ENCODE data around the gene TOM1L1. TPM values are rescaled to one million over a fixed set of nuclear protein-coding genes. Genes with fewer than 3 reads are reported as not detected.

Gene TOM1L1
- polyA plus RNA-seq, 1 donor from 2014 or later, result not detected

DNA sequence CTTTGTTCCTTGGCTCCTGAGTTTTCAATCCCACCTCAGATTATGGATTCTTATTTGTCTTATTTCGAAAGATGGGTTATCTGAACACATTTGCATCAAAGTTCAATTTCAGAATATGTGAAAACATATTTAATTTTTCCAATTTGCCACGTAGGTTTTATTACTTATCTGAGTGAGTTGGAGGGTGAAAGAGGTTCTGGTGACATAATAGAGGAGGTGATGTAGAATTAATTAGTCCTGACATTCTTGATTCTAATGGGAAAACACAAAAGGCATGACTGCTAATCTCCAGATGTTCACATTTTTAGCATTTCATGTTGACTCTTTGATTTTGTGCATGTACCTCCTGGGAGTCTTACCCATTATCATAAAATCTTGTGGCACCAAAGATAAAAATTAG lies 9.1 kb downstream of the TOM1L1 start:
- H3K27ac Mint-ChIP-seq, result no peak overlapping the region
- H3K4me3 Mint-ChIP-seq, result no peak overlapping the region
- no peaks in the 10 kb centered on the region for H3K4me1 Mint-ChIP-seq
- peaks cover 2% of the 10 kb centered on the region for H3K27me3 Mint-ChIP-seq
- no peaks in the 10 kb centered on the region for H3K36me3 Mint-ChIP-seq
- H3K9me3 Mint-ChIP-seq, result no peaks in the 10 kb centered on the region

DNA sequence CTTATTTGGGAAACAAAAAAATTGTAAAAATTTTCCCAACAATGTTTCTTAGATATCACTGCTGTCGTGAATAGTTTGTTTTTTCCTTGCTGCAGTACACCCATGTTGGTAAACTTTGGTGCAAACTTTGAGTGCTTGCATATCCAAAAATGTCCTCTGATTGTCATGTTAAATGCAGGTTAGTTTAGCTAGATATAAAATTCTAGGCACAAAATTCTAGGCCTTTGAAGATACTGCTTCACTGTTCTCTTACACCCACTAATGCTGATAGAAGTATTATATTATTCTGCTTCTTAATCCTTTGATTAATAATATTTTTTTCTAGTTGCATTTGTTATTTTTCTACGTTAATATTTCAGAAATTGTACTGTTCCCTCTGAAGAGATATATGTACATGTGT lies 16.1 kb downstream of the TOM1L1 start:
- Mint-ChIP-seq H3K36me3 (peaks cover 1% of the 10 kb centered on the region), H3K4me1 (no peaks in the 10 kb centered on the region), H3K4me3 (no peak overlapping the region), H3K9me3 (peaks cover 3 to 7% (median 4%) of the 10 kb centered on the region in 3 donors), H3K27ac (no peak overlapping the region), H3K27me3 (peaks cover 3% of the 10 kb centered on the region)

DNA sequence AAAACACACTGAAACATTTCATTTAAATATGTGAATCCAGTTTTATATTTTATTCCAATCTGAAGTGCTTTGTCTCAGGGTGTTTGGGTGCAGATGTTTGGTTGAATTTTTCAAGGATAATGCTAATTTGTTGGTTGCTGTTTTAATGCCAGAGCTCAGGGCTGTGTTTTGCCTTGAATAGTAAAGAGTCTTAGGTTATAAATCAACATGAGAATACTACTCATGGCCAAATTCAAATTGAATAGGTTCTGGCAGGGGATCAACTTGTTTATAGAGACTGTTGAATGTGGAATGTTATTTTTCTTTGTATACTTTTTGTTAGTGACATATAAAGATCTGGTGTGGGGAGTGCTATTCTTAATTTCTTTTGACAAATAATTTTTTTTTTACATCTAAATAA lies 18.8 kb downstream of the TOM1L1 start:
- H3K9me3 Mint-ChIP-seq, result peaks cover 3 to 7% (median 5%) of the 10 kb centered on the region in 3 donors
- H3K36me3 Mint-ChIP-seq, result peaks cover 1% of the 10 kb centered on the region
- H3K27me3 Mint-ChIP-seq, result peaks cover 1% of the 10 kb centered on the region
- no peaks in the 10 kb centered on the region for H3K4me1 Mint-ChIP-seq
- H3K27ac Mint-ChIP-seq, result no peak overlapping the region
- H3K4me3 Mint-ChIP-seq, result no peak overlapping the region

DNA sequence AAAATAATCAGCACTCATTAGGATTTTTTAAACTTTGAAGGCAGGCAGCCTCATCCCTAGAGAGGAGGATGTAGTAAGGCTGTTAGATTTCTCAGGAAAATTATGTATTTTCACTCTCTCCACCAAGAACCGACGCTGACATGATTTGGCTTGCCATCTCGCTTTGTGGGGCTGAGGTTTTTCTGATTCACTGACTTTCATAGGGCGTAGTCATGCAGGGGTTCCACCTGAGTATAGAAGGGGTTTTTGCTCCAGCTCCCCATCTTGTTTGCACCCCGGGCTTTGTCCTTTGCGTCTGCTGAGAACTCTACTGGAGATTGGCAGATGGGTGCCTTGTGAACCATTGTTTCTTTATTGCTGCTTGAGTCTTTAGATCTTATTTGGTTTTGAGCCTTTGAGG lies 20.2 kb downstream of the TOM1L1 start:
- no peaks in the 10 kb centered on the region for H3K4me1 Mint-ChIP-seq
- no peak overlapping the region for H3K27ac Mint-ChIP-seq
- H3K36me3 Mint-ChIP-seq, result peaks cover 1% of the 10 kb centered on the region
- H3K9me3 Mint-ChIP-seq, result peaks cover 3 to 5% (median 5%) of the 10 kb centered on the region in 3 donors
- H3K27me3 Mint-ChIP-seq, result peaks cover 4% of the 10 kb centered on the region
- no peak overlapping the region for H3K4me3 Mint-ChIP-seq

DNA sequence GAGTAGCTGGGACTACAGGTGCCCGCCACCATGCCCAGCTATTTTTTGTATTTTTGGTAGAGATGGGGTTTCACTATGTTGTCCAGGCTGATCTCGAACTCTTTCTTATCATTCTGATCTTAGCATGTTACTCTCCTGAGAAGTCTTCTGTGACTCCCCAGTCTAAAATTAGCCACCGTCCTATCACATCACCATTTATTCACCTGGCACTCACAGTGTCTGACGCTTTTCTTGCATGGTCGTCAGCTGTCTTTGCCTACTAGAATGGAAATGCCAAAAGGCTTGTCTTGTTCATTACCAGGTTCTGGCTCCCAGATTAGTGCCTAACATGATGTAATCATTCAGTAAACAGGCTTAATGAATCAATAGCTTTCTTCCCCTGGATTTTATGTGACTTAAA lies 23.8 kb downstream of the TOM1L1 start:
- no peaks in the 10 kb centered on the region for H3K36me3 Mint-ChIP-seq
- H3K9me3 Mint-ChIP-seq, result peaks cover 0 to 2% (median 0%) of the 10 kb centered on the region in 3 donors
- no peaks in the 10 kb centered on the region for H3K4me1 Mint-ChIP-seq
- H3K27me3 Mint-ChIP-seq, result peaks cover 8% of the 10 kb centered on the region
- no peak overlapping the region for H3K4me3 Mint-ChIP-seq
- no peak overlapping the region for H3K27ac Mint-ChIP-seq

DNA sequence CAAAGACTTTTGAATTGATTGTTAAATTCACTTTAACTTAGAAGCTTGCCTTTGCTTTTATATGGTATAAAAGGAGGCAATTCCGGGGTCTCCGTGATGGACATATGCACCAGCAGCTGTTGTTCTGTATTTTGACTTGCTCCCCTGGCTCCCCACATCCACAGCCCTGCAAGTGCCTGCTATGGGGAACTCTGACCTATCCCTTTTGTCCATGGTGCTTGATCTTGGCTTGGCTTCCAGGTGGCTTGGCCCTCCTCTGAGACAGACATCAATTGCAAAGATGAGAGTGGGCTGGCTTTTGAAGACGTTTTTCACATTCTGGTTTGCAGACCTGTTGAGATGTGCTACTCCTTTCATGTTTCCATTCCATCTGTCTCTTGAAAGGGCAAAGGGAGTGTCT lies 26.9 kb downstream of the TOM1L1 start:
- H3K4me3 Mint-ChIP-seq, result no peak overlapping the region
- H3K9me3 Mint-ChIP-seq, result peaks cover 0 to 2% (median 0%) of the 10 kb centered on the region in 3 donors
- H3K4me1 Mint-ChIP-seq, result no peaks in the 10 kb centered on the region
- no peaks in the 10 kb centered on the region for H3K36me3 Mint-ChIP-seq
- H3K27me3 Mint-ChIP-seq, result peaks cover 7% of the 10 kb centered on the region
- H3K27ac Mint-ChIP-seq, result no peak overlapping the region

DNA sequence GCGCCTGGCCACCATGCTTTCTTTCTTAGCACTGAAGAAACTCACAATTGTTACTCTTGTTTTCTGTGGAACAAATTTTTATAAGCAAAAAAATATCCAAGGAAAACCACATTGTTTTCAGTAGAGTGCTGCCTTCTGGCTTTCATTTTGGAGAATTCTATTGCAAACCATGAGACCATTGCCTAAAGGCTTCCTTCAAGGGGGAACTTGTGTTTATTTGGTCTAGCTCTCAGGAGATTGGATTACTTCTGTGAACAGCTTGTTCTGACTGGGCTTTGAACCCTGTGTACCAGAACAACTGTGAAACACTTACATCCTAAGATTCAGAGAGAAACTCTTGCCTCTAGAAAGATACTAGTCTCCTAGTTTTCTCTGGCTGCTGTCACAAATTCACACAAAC lies 32.1 kb downstream of the TOM1L1 start:
- Mint-ChIP-seq H3K4me1 (no peaks in the 10 kb centered on the region), H3K9me3 (peaks cover 0 to 2% (median 0%) of the 10 kb centered on the region in 3 donors), H3K27me3 (peaks cover 8% of the 10 kb centered on the region), H3K36me3 (no peaks in the 10 kb centered on the region), H3K4me3 (no peak overlapping the region), H3K27ac (no peak overlapping the region)

DNA sequence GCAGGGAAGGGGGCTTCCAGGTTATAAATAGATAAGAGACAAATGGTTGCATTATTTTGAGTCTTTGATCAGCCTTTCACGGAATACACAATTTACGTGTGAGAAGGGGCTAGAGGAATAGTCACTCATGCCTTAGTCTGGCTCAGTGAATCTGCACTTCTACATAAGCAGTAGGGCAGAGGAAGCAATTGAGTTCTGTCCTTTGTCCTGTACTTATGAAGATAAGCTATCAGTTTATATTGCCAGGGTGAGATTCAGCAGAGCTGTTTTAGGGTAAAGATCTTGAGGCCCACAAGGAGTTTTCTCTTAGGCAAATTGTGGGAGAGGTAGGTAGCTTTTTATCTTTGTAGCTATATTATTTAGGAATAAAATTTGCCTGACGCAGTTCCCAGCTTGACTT lies 33.3 kb downstream of the TOM1L1 start:
- Mint-ChIP-seq H3K27me3 (peaks cover 4% of the 10 kb centered on the region), H3K36me3 (no peaks in the 10 kb centered on the region), H3K4me3 (no peak overlapping the region), H3K4me1 (no peaks in the 10 kb centered on the region), H3K9me3 (peaks cover 0 to 2% (median 0%) of the 10 kb centered on the region in 3 donors), H3K27ac (no peak overlapping the region)

DNA sequence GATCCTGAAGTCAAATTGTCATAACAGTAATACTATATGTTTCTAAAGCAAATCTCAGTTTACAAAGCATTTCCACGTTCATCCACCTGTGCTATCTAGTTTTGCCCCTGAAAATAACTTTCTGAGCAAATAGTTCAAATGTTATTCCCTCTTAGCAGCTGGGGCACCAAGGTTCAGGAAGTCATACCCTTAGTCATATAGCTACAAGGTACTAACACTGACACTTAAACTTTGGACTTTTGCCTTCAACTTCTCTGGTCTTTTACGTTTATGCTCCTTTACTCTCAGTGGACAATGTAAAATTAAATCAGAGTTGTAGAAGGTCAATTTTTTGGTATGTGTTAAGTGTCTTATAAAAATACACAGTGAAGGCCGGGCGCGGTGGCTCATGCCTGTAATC lies 34.8 kb downstream of the TOM1L1 start:
- no peaks in the 10 kb centered on the region for H3K4me1 Mint-ChIP-seq
- H3K36me3 Mint-ChIP-seq, result no peaks in the 10 kb centered on the region
- H3K27me3 Mint-ChIP-seq, result peaks cover 3% of the 10 kb centered on the region
- no peak overlapping the region for H3K27ac Mint-ChIP-seq
- H3K9me3 Mint-ChIP-seq, result peaks cover 0 to 2% (median 0%) of the 10 kb centered on the region in 3 donors
- no peak overlapping the region for H3K4me3 Mint-ChIP-seq

DNA sequence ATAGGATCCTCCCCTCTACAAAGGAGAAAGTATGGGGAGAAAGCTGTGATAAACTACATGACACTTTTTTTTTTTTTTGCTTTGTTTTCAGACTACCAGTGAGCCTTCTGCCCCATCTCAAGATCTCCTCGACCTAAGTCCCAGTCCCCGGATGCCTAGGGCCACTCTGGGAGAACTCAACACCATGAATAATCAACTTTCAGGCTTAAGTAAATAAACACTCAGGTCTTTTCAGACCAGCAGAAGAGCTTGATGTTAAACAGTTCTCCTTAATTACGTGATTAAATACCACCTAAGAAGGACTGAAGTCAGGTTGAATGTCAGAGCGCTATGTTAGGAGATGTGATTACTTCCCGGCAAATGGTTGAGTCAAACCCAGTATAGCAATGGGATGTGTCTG lies 36.4 kb downstream of the TOM1L1 start:
- no peak overlapping the region for H3K4me3 Mint-ChIP-seq
- peaks cover 3% of the 10 kb centered on the region for H3K27me3 Mint-ChIP-seq
- H3K27ac Mint-ChIP-seq, result no peak overlapping the region
- H3K4me1 Mint-ChIP-seq, result no peaks in the 10 kb centered on the region
- H3K9me3 Mint-ChIP-seq, result peaks cover 0 to 2% (median 0%) of the 10 kb centered on the region in 3 donors
- no peaks in the 10 kb centered on the region for H3K36me3 Mint-ChIP-seq

DNA sequence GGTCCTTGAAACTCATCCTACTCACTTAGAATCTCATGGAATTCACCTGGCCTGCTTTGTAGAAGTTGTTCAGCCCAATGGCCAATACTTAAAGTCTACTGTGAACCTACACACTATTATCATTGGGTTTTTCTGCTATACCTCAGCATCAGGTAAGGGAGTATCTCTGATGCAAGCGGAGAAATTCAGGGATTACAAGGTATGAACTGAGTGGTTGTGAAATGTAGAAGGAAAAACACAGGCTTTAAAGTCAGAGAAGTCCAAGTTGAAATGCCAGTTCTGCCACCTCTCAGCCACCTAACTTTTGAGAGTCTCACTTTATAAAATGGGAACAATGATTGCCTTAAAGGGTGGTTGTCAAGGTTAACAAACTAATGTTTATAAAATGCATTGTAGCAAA lies 36.8 kb downstream of the TOM1L1 start:
- peaks cover 0 to 2% (median 0%) of the 10 kb centered on the region in 3 donors for H3K9me3 Mint-ChIP-seq
- no peaks in the 10 kb centered on the region for H3K4me1 Mint-ChIP-seq
- H3K27me3 Mint-ChIP-seq, result peaks cover 3% of the 10 kb centered on the region
- H3K36me3 Mint-ChIP-seq, result no peaks in the 10 kb centered on the region
- no peak overlapping the region for H3K27ac Mint-ChIP-seq
- no peak overlapping the region for H3K4me3 Mint-ChIP-seq

DNA sequence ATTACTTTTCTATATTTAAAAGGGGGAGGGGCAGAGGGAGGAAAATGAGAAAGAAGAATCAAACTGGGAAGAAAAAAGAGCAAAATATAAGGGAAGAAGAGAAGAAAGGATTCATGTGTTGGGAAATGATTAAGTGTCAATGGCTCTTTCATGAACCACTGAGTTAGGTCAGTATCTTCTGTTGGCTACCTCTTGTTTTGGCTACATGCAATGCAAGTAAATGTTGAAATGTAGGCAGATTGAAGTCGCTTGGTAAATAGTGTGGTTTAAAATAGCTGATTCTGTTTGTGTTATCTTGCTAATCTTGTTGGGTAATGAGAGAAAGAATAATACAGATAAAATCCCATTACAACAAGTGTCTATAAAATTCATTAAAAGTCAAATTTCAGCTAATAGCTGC lies 40.6 kb downstream of the TOM1L1 start:
- no peaks in the 10 kb centered on the region for H3K9me3 Mint-ChIP-seq
- no peak overlapping the region for H3K27ac Mint-ChIP-seq
- no peak overlapping the region for H3K4me3 Mint-ChIP-seq
- peaks cover 0 to 2% (median 0%) of the 10 kb centered on the region in 3 donors for H3K4me1 Mint-ChIP-seq
- no peaks in the 10 kb centered on the region for H3K27me3 Mint-ChIP-seq
- peaks cover 4% of the 10 kb centered on the region for H3K36me3 Mint-ChIP-seq

DNA sequence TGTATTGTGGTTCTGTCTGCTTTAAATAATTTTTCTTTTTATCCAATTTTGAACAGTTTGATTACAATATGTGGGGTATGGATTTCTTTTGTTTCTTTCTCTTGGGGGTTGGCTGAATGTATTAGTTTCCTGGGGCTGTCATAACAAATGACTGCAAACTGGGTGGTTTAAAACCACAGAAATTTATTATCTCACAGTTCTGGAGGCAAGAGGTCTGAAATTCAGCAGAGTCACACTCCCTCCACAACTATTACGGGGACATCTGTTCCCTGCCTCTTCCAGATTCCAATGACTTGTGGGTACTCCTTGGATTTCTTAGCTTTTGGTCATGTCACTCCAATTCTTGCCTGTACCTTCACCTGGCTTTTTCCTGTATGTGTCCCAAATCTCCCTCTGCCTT lies 44.1 kb downstream of the TOM1L1 start:
- no peak overlapping the region for H3K27ac Mint-ChIP-seq
- peaks cover 4% of the 10 kb centered on the region for H3K36me3 Mint-ChIP-seq
- peaks cover 0 to 5% (median 3%) of the 10 kb centered on the region in 3 donors for H3K9me3 Mint-ChIP-seq

DNA sequence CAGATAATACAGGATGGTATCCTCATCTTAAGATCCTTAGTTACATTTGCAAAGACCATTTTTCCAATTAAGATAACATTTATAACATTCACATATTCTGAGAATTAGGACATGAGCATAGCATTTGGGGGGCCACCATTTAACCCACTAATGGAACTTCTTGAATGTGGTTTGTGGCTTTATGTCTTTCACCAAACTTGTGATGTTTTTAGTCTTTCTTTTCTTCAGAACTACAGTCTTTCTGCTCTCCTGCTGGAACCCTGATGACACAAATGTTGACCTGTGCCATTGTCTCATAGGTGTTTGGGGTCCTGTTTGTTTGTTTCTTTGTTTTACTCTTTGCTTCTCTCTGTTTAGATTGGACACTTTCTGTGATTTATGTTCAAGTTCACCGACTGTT lies 44.6 kb downstream of the TOM1L1 start:
- H3K27ac Mint-ChIP-seq, result no peak overlapping the region
- peaks cover 0 to 5% (median 3%) of the 10 kb centered on the region in 3 donors for H3K9me3 Mint-ChIP-seq
- H3K4me1 Mint-ChIP-seq, result peaks cover 0 to 2% (median 0%) of the 10 kb centered on the region in 3 donors
- peaks cover 4% of the 10 kb centered on the region for H3K36me3 Mint-ChIP-seq
- no peak overlapping the region for H3K4me3 Mint-ChIP-seq
- peaks cover 4% of the 10 kb centered on the region for H3K27me3 Mint-ChIP-seq

More for the DNA sequence above, 44.1 kb downstream of the TOM1L1 start:
- Mint-ChIP-seq H3K27me3 (peaks cover 4% of the 10 kb centered on the region), H3K4me3 (no peak overlapping the region), H3K4me1 (peaks cover 0 to 2% (median 0%) of the 10 kb centered on the region in 3 donors)

DNA sequence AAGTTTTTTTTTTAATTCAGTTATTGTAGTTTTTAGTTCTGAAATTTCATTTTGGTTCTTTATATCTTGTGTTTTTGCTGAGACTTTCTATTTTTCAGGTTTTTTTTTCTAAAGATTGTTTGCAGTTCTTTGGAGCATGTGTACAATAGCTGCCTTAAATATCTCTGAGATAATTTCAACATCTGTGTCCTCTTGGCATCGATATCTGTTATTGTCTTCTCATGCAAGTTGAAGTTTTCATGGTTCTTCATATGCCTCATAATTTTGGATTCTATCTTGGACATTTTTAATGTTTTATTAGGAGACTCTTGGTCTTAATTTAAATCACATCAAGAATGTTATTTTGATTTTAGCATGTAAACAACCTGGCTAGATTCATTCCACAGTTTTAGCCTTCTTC lies 45.0 kb downstream of the TOM1L1 start:
- H3K27ac Mint-ChIP-seq, result no peak overlapping the region
- peaks cover 4% of the 10 kb centered on the region for H3K36me3 Mint-ChIP-seq
- peaks cover 0 to 5% (median 3%) of the 10 kb centered on the region in 3 donors for H3K9me3 Mint-ChIP-seq
- peaks cover 0 to 2% (median 0%) of the 10 kb centered on the region in 3 donors for H3K4me1 Mint-ChIP-seq
- peaks cover 4% of the 10 kb centered on the region for H3K27me3 Mint-ChIP-seq
- no peak overlapping the region for H3K4me3 Mint-ChIP-seq

DNA sequence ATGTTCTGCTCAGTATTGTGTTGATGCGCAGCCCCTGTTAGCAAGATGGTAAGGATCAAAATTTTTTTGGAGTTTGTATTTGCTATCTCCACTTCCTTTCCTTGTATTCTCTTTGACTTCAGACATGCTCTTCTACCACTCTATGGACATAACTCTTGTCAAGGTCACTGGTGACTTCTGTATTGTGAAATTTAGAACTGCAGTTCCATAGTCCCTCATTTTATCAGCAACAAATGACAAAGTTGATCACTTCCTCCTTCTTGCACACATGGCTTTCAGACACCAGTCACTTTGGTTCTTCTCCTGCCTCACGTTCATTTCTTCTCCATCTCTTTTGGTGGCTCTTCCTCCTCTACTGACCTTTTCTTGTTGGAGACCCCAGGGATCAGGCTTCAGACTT lies 46.7 kb downstream of the TOM1L1 start:
- Mint-ChIP-seq H3K9me3 (peaks cover 0 to 5% (median 3%) of the 10 kb centered on the region in 3 donors), H3K27me3 (peaks cover 4% of the 10 kb centered on the region), H3K36me3 (peaks cover 4% of the 10 kb centered on the region), H3K4me1 (peaks cover 0 to 2% (median 0%) of the 10 kb centered on the region in 3 donors), H3K27ac (no peak overlapping the region), H3K4me3 (no peak overlapping the region)

Measured in IgD-negative memory B cell (primary cell).